Stimulated activated CD8-positive, alpha-beta memory T cell treated with anti-CD3 and anti-CD28 coated beads, Interleukin-7, amount 100 ng/mL, for 1 hour (primary cell): ENCODE data around the gene TMEM87B.
"Not testable (repeated sequence)": the region's sequence is repeated elsewhere in the genome, so short reads cannot be mapped to it uniquely, and the experiment has no call there.

ENCODE experiments used
- DNase-seq, 2 donors: peaks; one replicate each; pipeline ENCODE4 v3.0.0-alpha.2; 2020; ENCODE audit warnings: low read depth in 2 of 2

The TMEM87B gene

GRCh38 chr2:112073875-112074274, 18.8 kb downstream of the TMEM87B start:
- no peak for DNase-seq

- no peak for DNase-seq
These were observed 19.4 kb downstream of the TMEM87B start for GRCh38 chr2:112074506-112074905.

- DNase-seq, result no peak
These were observed 20.6 kb downstream of the TMEM87B start for GRCh38 chr2:112075490-112076260.

GRCh38 chr2:112077814-112078213, 22.7 kb downstream of the TMEM87B start:
- no peak for DNase-seq

- DNase-seq, result no peak
These were observed 26.2 kb downstream of the TMEM87B start for GRCh38 chr2:112081262-112081661.

GRCh38 chr2:112084689-112085374, 29.8 kb downstream of the TMEM87B start:
- no peak for DNase-seq

GRCh38 chr2:112085375-112085730, 30.3 kb downstream of the TMEM87B start:
- no peak for DNase-seq

- no peak for DNase-seq
These were observed 31.0 kb downstream of the TMEM87B start for GRCh38 chr2:112085916-112086669.

- no peak for DNase-seq
These were observed 32.4 kb downstream of the TMEM87B start for GRCh38 chr2:112087346-112088020.

GRCh38 chr2:112089375-112089774, 34.3 kb downstream of the TMEM87B start:
- no peak for DNase-seq

GRCh38 chr2:112092286-112093041, 37.4 kb downstream of the TMEM87B start:
- DNase-seq, result no peak

- DNase-seq, result no peak
These were observed 38.1 kb downstream of the TMEM87B start for GRCh38 chr2:112093216-112093615.

GRCh38 chr2:112095681-112096080, 40.6 kb downstream of the TMEM87B start:
- DNase-seq, result no peak

- no peak for DNase-seq
These were observed 41.0 kb downstream of the TMEM87B start for GRCh38 chr2:112096098-112096497.

GRCh38 chr2:112108178-112108832, 53.2 kb downstream of the TMEM87B start:
- no peak for DNase-seq

GRCh38 chr2:112109278-112109677, 54.2 kb downstream of the TMEM87B start:
- DNase-seq, result no peak

GRCh38 chr2:112110966-112111365, 55.9 kb downstream of the TMEM87B start:
- no peak for DNase-seq

- DNase-seq, result not testable (repeated sequence)
These were observed 58.3 kb downstream of the TMEM87B start for GRCh38 chr2:112113354-112113753.

- no peak for DNase-seq
These were observed 63.1 kb downstream of the TMEM87B start for GRCh38 chr2:112118148-112118547.

- peak in 1 of 2 donors; percentile 11 for DNase-seq
These were observed 66.7 kb downstream of the TMEM87B start for GRCh38 chr2:112121682-112122254.
